ENCODE measurements around the gene LARP1B. TPM values are rescaled to one million over a fixed set of nuclear protein-coding genes. Genes with fewer than 3 reads are reported as not detected.

The LARP1B gene
- total RNA-seq, 1 donor from 2014 or later: 27.9 TPM

DNA sequence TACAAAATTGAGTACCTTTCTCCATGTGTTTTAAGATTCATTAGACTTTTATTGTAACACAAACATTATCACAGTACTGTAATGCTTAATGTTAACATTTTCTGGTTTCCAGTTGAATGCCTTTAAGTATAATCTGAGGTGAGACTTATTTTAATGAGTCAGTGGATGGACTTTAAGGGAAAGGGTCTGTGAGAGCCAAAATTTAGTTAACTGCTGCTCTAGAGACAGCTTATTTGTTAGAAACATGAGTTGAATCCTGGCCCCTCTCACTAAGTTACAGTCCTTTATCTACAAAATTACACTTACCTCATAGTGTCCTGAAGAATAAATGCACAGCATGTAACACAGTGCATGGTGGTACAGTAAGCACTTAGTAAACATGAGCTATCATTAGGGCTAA, 160.5 kb downstream of the LARP1B start:
- H3K4me1 ChIP-seq: no peaks in the 10 kb centered on the region
- H3K36me3 Mint-ChIP-seq: no peaks in the 10 kb centered on the region
- H4K20me1 ChIP-seq (ENCODE audit: low read depth): no peaks in the 10 kb centered on the region
- no peaks in the 10 kb centered on the region for H3K79me2 ChIP-seq (ENCODE audit: low read depth)
- DNase-seq (ENCODE audit: low spot score): no peak
- H3K9me3 Mint-ChIP-seq: no peaks in the 10 kb centered on the region
- no peaks in the 10 kb centered on the region for H3K9me3 ChIP-seq (ENCODE audit: low read depth)
- no peak overlapping the region for H3K27ac Mint-ChIP-seq
- H3K9ac ChIP-seq: no peak overlapping the region
- no peaks in the 10 kb centered on the region for H3K4me1 Mint-ChIP-seq
- no peaks in the 10 kb centered on the region for H3K36me3 ChIP-seq
- H3K4me3 Mint-ChIP-seq: no peak overlapping the region
- H3K4me3 ChIP-seq: no peak overlapping the region
- no peak overlapping the region for H3K4me2 ChIP-seq
- no peak for TF ChIP-seq CTCF (IDR thresholded peaks at IDR 0.05)
- no peaks in the 10 kb centered on the region for H3F3A ChIP-seq (ENCODE audit: low read depth)
- no peak overlapping the region for H2AFZ ChIP-seq (replicated peaks)
- H3K27ac ChIP-seq: no peak overlapping the region
- H3K27me3 ChIP-seq: no peaks in the 10 kb centered on the region
- no peaks in the 10 kb centered on the region for H3K27me3 Mint-ChIP-seq (ENCODE audit: insufficient read depth, low read depth)

DNA sequence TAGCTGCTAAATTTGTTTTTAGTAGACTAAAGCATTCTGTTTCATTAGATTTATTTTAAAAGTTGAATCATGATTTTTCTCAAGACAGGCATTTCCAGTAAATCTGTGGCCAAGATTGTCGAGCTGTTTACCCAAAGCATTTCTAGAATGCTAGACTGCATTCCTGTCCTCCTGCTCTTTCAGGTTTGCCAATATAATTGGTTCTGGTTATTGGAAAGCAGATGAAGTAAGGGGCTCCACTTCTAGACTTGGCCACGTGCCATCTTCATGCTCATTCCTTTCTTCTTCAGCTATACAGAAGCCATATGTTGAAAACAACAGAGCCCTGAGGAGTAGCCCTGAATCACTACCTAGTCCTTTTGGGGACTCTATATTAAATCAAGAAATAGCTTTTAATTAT, 164.0 kb downstream of the LARP1B start:
- Histone ChIP-seq H3K27me3 (no peaks in the 10 kb centered on the region), H4K20me1 (ENCODE audit: low read depth) (no peaks in the 10 kb centered on the region), H2AFZ (replicated peaks) (no peak overlapping the region), H3K9me3 (ENCODE audit: low read depth) (no peaks in the 10 kb centered on the region), H3F3A (ENCODE audit: low read depth) (no peaks in the 10 kb centered on the region), H3K4me3 (no peak overlapping the region), H3K79me2 (ENCODE audit: low read depth) (no peaks in the 10 kb centered on the region), H3K27ac (no peak overlapping the region), H3K4me1 (peaks cover 5% of the 10 kb centered on the region), H3K9ac (no peak overlapping the region), H3K36me3 (no peaks in the 10 kb centered on the region), H3K4me2 (no peak overlapping the region)
- DNase-seq (ENCODE audit: low spot score): no peak
- Mint-ChIP-seq H3K27me3 (ENCODE audit: insufficient read depth, low read depth) (peaks cover 2% of the 10 kb centered on the region), H3K4me3 (no peak overlapping the region), H3K9me3 (peaks cover 7% of the 10 kb centered on the region), H3K4me1 (peaks cover 20% of the 10 kb centered on the region), H3K27ac (no peak overlapping the region), H3K36me3 (no peaks in the 10 kb centered on the region)
- no peak for TF ChIP-seq EZH2phosphoT487 (IDR thresholded peaks at IDR 0.05)
- TF ChIP-seq CTCF (IDR thresholded peaks at IDR 0.05): no peak
- no peak for TF ChIP-seq EZH2 (IDR thresholded peaks at IDR 0.05)

GRCh38 chr4:128227991-128228571, 167.0 kb downstream of the LARP1B start:
- H3K4me3 Mint-ChIP-seq: no peak overlapping the region
- H2AFZ ChIP-seq (replicated peaks): no peak overlapping the region
- TF ChIP-seq EZH2 (IDR thresholded peaks at IDR 0.05) (no peak), EZH2phosphoT487 (IDR thresholded peaks at IDR 0.05) (no peak), CTCF (IDR thresholded peaks at IDR 0.05) (no peak)
- peaks cover 5% of the 10 kb centered on the region for H3K4me1 ChIP-seq
- H3K79me2 ChIP-seq (ENCODE audit: low read depth): no peaks in the 10 kb centered on the region
- no peak overlapping the region for H3K4me2 ChIP-seq
- no peaks in the 10 kb centered on the region for H3K27me3 ChIP-seq
- DNase-seq (ENCODE audit: low spot score): no peak
- no peak overlapping the region for H3K4me3 ChIP-seq
- no peak overlapping the region for H3K9ac ChIP-seq
- H3K27ac ChIP-seq: no peak overlapping the region
- H3F3A ChIP-seq (ENCODE audit: low read depth): no peaks in the 10 kb centered on the region
- H3K36me3 ChIP-seq: no peaks in the 10 kb centered on the region
- peaks cover 8% of the 10 kb centered on the region for H3K9me3 Mint-ChIP-seq
- peaks cover 2% of the 10 kb centered on the region for H3K27me3 Mint-ChIP-seq (ENCODE audit: insufficient read depth, low read depth)
- H3K27ac Mint-ChIP-seq: peak overlapping the region; percentile 51
- H3K9me3 ChIP-seq (ENCODE audit: low read depth): no peaks in the 10 kb centered on the region
- no peaks in the 10 kb centered on the region for H4K20me1 ChIP-seq (ENCODE audit: low read depth)
- H3K36me3 Mint-ChIP-seq: no peaks in the 10 kb centered on the region
- peaks cover 20% of the 10 kb centered on the region for H3K4me1 Mint-ChIP-seq

All from neural progenitor cell (in vitro differentiated cells).